ENCODE data around the gene TARDBP. TPM values are rescaled to one million over a fixed set of nuclear protein-coding genes. Genes with fewer than 3 reads are reported as not detected.
"Not testable (repeated sequence)": the region's sequence is repeated elsewhere in the genome, so short reads cannot be mapped to it uniquely, and the experiment has no call there.

The TARDBP gene
- total and polyA plus RNA-seq, 5 donors from 2014 or later: 65.1 to 132 (median 79.3) TPM

DNA sequence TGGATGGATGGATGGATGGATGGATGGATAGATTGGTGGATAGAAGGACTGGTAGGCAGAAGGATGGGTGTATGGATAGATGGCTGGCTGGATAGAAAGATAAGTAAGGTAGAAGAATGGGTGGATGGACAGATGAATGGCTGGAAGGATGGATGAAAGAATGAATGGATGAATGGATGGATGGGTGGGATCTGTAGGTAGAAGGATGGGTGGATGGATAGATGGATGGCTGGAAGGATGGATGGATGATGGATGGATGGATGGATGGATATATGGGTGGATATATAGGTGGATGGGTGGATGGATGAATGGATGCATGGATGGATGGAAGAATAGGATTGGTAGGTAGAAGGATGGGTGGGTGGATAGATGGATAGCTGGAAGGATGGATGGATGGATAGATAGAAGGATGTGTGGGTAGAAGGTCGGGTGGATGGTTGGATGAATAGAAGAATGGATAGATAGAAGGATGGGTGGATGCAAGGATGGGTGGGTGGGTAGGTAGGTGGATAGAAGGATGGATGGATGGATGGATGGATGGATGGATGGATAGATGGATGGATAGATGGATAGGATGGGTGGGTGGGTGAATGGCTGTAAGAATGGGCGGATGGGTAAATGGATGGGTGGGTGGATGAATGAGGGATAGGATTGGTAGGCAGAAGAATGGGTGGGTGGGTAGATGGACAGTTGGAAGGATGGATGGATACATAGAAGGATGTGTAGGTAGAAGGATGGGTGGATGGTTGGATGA, 27.1 kb downstream of the TARDBP start:
- peaks cover 2% of the 10 kb centered on the region for H3K27me3 ChIP-seq (ENCODE audit: control insufficient read depth, insufficient read depth, low read length)
- no peaks in the 10 kb centered on the region for H3K36me3 Mint-ChIP-seq
- no peaks in the 10 kb centered on the region for H3K36me3 ChIP-seq (ENCODE audit: control insufficient read depth, insufficient read depth, low read length)
- H3K9me3 Mint-ChIP-seq: no peaks in the 10 kb centered on the region
- H3K9me3 ChIP-seq (ENCODE audit: control insufficient read depth in 2 of 2, low read length in 2 of 2): no peaks in the 10 kb centered on the region
- H3K4me3 ChIP-seq (ENCODE audit: low read depth, low read length): no peak overlapping the region
- no peaks in the 10 kb centered on the region for H3K4me1 ChIP-seq (ENCODE audit: control insufficient read depth, insufficient read depth, low read length, poor library complexity, severe bottlenecking)
- ATAC-seq (ENCODE audit: low read depth in 2 of 2) (no peak), DNase-seq (no peak)
- no peak overlapping the region for H3K4me3 Mint-ChIP-seq
- no peak overlapping the region for H3K27ac Mint-ChIP-seq
- H3K4me1 Mint-ChIP-seq: peaks cover 5 to 7% (median 6%) of the 10 kb centered on the region in 4 donors
- peaks cover 8% of the 10 kb centered on the region for H3K27me3 Mint-ChIP-seq
- H3K27ac ChIP-seq (ENCODE audit: insufficient read depth, low read length, poor library complexity, severe bottlenecking): no peak overlapping the region

DNA sequence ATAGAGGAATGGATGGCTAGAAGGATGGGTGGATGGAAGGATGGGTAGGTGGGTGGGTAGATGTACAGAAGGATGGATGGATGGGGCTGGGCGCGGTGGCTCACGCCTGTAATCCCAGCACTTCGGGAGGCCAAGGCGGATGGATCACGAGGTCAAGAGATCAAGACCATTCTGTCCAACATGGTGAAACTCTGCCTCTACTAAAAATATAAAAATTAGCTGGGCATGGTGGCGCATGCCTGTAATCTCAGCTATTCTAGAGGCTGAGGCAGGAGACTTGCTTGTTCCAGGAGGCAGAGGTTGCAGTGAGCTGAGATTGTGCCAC, 27.6 kb downstream of the TARDBP start:
- not testable (repeated sequence) for H3K4me1 Mint-ChIP-seq; H3K27me3 Mint-ChIP-seq; H3K27me3 ChIP-seq (ENCODE audit: control insufficient read depth, insufficient read depth, low read length); H3K4me3 ChIP-seq (ENCODE audit: low read depth, low read length); DNase-seq; H3K27ac ChIP-seq (ENCODE audit: insufficient read depth, low read length, poor library complexity, severe bottlenecking); H3K27ac Mint-ChIP-seq; H3K36me3 Mint-ChIP-seq; H3K36me3 ChIP-seq (ENCODE audit: control insufficient read depth, insufficient read depth, low read length); ATAC-seq (ENCODE audit: low read depth in 2 of 2); H3K9me3 Mint-ChIP-seq; H3K9me3 ChIP-seq (ENCODE audit: control insufficient read depth in 2 of 2, low read length in 2 of 2); H3K4me3 Mint-ChIP-seq; H3K4me1 ChIP-seq (ENCODE audit: control insufficient read depth, insufficient read depth, low read length, poor library complexity, severe bottlenecking)

DNA sequence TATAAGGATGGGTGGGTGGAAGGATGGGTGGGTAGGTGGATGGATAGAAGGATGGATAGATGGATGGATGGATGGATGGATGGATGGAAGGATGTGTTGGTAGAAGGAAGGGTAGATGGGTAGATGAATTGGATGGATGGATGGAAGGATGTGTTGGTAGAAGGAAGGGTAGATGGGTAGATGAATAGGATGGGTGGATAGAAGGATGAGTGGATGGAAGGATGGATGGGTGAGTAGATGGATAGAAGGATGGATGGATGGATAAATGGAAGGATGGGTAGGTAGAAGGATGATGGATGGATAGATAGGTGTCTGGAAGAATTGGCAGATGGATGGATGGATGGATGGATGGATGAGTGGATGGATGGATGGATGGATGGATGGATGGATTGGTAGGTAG, 28.6 kb downstream of the TARDBP start:
- H3K36me3 ChIP-seq (ENCODE audit: control insufficient read depth, insufficient read depth, low read length): no peaks in the 10 kb centered on the region
- no peak overlapping the region for H3K27ac Mint-ChIP-seq
- H3K4me1 ChIP-seq (ENCODE audit: control insufficient read depth, insufficient read depth, low read length, poor library complexity, severe bottlenecking): no peaks in the 10 kb centered on the region
- H3K27me3 Mint-ChIP-seq: peaks cover 12% of the 10 kb centered on the region
- H3K4me3 Mint-ChIP-seq: no peak overlapping the region
- no peaks in the 10 kb centered on the region for H3K9me3 ChIP-seq (ENCODE audit: control insufficient read depth in 2 of 2, low read length in 2 of 2)
- peaks cover 2% of the 10 kb centered on the region for H3K27me3 ChIP-seq (ENCODE audit: control insufficient read depth, insufficient read depth, low read length)
- ATAC-seq (ENCODE audit: low read depth in 2 of 2) (no peak), DNase-seq (no peak)
- H3K4me3 ChIP-seq (ENCODE audit: low read depth, low read length): no peak overlapping the region
- no peaks in the 10 kb centered on the region for H3K9me3 Mint-ChIP-seq
- H3K4me1 Mint-ChIP-seq: peaks cover 5 to 7% (median 6%) of the 10 kb centered on the region in 4 donors
- no peak overlapping the region for H3K27ac ChIP-seq (ENCODE audit: insufficient read depth, low read length, poor library complexity, severe bottlenecking)
- no peaks in the 10 kb centered on the region for H3K36me3 Mint-ChIP-seq

DNA sequence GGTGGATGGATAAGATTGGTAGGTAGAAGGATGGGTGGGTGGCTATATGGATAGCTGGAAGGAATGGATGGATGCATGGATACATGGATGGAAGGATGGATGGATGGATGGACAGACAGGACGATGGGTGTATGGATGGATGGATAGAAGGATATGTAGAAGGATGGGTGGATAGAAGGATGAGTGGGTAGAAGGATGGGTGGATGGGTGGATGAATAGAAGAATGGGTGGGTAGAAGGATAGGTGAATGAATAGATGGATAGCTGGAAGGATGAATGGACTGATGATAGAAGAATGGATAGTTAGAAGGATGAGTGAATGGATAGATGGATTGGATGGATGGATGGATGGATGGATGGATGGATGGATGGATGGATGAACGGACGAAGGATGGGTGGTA, 29.6 kb downstream of the TARDBP start:
- Mint-ChIP-seq H3K27me3 (peaks cover 12% of the 10 kb centered on the region), H3K9me3 (no peaks in the 10 kb centered on the region), H3K36me3 (no peaks in the 10 kb centered on the region), H3K27ac (no peak overlapping the region), H3K4me1 (peaks cover 5 to 7% (median 6%) of the 10 kb centered on the region in 4 donors), H3K4me3 (no peak overlapping the region)
- ATAC-seq (ENCODE audit: low read depth in 2 of 2) (no peak), DNase-seq (no peak)
- Histone ChIP-seq H3K36me3 (ENCODE audit: control insufficient read depth, insufficient read depth, low read length) (no peaks in the 10 kb centered on the region), H3K4me3 (ENCODE audit: low read depth, low read length) (no peak overlapping the region), H3K9me3 (ENCODE audit: control insufficient read depth in 2 of 2, low read length in 2 of 2) (no peaks in the 10 kb centered on the region), H3K27ac (ENCODE audit: insufficient read depth, low read length, poor library complexity, severe bottlenecking) (no peak overlapping the region), H3K4me1 (ENCODE audit: control insufficient read depth, insufficient read depth, low read length, poor library complexity, severe bottlenecking) (no peaks in the 10 kb centered on the region), H3K27me3 (ENCODE audit: control insufficient read depth, insufficient read depth, low read length) (peaks cover 2% of the 10 kb centered on the region)

DNA sequence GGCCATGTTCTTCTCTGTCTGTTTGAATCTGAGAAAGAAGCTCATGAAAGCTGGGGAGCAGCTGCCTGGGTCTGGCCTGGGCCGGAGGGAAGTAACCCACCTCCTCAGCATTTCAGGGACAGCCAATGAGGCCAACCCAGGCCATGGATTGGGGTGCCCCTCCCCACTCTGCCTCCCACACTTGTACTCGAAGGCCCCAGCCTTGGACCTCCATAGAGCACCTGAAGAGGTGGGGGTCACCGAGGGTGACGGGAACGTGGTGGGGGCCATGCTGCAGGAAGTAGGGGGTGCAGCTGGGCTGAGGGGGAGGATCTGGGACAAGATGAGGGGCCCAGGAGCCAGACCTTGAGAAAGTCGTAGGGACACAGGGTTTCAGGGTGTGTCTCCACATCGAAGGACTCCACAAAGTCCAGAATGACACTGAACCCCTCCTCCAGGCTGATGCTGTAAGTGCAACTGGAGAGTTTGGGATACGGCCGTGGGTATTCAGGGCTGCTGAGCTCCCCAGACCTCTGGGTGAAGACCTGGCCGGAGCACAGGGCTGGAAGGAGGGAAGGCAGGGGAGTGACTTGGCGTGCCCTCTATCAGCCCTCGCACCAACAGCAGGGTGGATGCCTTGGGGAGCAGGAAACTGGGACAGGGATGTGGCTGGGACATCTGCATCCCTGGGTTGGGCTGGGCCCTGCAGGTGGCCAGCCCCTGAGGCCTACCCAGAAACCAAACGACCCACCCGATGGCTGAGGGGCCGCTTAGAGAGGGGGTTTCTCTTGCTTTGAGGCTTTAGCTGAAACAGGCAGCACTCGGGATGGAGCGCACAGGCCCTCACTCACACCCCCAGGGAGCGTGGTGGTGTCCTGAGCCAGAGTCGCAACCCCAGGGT, 30.8 kb downstream of the TARDBP start:
- Histone ChIP-seq H3K4me3 (ENCODE audit: low read depth, low read length) (no peak overlapping the region), H3K36me3 (ENCODE audit: control insufficient read depth, insufficient read depth, low read length) (no peaks in the 10 kb centered on the region), H3K4me1 (ENCODE audit: control insufficient read depth, insufficient read depth, low read length, poor library complexity, severe bottlenecking) (no peaks in the 10 kb centered on the region), H3K9me3 (ENCODE audit: control insufficient read depth in 2 of 2, low read length in 2 of 2) (no peaks in the 10 kb centered on the region), H3K27ac (ENCODE audit: insufficient read depth, low read length, poor library complexity, severe bottlenecking) (no peak overlapping the region), H3K27me3 (ENCODE audit: control insufficient read depth, insufficient read depth, low read length) (peaks cover 2% of the 10 kb centered on the region)
- H3K4me1 Mint-ChIP-seq: no peaks in the 10 kb centered on the region
- no peak for DNase-seq
- no peak overlapping the region for H3K27ac Mint-ChIP-seq
- peaks cover 4% of the 10 kb centered on the region for H3K27me3 Mint-ChIP-seq
- H3K36me3 Mint-ChIP-seq: no peaks in the 10 kb centered on the region
- no peaks in the 10 kb centered on the region for H3K9me3 Mint-ChIP-seq
- no peak for ATAC-seq (ENCODE audit: low read depth in 2 of 2)
- H3K4me3 Mint-ChIP-seq: no peak overlapping the region

DNA sequence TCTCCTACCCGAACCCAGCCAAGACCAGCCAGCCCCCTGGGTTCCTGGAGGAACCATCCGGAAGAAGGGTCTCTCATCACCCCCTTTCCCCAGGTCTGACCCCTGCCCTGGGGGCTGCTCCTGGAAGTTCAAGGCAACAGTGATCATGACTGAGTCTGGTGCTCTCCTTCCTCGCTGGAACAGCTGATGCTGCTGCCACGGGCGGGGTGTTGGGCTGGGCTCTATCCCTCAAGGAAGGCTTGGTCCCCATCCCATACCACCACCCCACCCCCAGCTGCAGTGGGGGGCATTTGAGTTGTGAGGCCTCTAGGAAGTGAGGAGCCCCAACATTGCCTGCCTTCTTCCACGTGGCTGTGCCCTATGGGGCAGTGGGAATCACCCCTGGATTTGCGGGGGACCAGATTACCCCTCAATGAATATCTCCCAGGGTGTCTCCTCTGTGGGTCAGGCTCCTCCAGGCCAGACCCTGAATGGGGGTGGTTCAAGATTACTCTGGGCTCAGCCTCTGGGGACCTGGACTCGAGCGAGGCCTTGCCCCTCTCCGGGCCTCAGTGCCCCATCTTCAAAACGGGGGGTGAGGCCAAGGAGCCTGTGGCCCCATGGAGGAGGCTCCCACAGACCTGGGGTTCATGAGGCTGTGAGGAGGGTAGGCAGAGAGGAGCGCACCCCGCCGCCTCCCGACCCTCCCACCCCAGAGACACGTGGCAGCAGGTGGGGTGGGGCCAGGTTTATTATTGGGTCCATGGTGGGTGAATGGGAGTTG, 31.8 kb downstream of the TARDBP start:
- H3K9me3 Mint-ChIP-seq: no peaks in the 10 kb centered on the region

DNA sequence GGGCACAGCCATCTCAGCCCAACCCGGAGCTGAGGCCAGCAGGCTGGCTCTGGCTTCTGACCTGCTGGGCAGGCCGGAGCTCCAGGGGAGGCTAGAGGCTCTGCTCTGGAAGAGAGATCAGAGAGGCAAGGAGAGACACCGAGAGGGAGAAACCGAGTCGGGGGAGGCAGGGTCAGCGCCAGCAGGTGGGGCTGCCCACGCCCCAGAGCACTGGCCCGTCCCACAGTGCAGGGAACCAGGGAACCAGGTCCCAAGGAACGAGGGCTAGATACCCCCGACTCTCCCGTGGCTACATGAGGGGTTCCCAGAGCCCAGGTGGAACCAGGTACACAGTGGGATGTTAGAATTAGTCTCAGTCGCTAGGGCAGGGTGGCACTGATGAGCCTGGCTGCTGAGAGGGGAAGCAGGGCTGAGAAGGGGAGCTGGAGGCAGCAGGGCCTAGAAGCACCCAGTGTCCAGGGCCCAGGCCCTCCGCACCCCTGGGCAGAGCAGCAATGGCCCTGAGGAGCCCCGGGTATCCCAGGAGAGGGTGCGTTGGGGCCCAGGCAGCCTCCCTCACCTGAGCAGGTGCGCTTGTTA, 32.5 kb downstream of the TARDBP start:
- H3K36me3 Mint-ChIP-seq: no peaks in the 10 kb centered on the region
- Histone ChIP-seq H3K9me3 (ENCODE audit: control insufficient read depth in 2 of 2, low read length in 2 of 2) (no peaks in the 10 kb centered on the region), H3K4me3 (ENCODE audit: low read depth, low read length) (no peak overlapping the region), H3K36me3 (ENCODE audit: control insufficient read depth, insufficient read depth, low read length) (no peaks in the 10 kb centered on the region), H3K4me1 (ENCODE audit: control insufficient read depth, insufficient read depth, low read length, poor library complexity, severe bottlenecking) (no peaks in the 10 kb centered on the region), H3K27me3 (ENCODE audit: control insufficient read depth, insufficient read depth, low read length) (no peaks in the 10 kb centered on the region), H3K27ac (ENCODE audit: insufficient read depth, low read length, poor library complexity, severe bottlenecking) (no peak overlapping the region)
- peaks cover 4% of the 10 kb centered on the region for H3K27me3 Mint-ChIP-seq
- no peak overlapping the region for H3K4me3 Mint-ChIP-seq
- ATAC-seq (ENCODE audit: low read depth in 2 of 2) (no peak), DNase-seq (no peak)
- H3K4me1 Mint-ChIP-seq: no peaks in the 10 kb centered on the region
- H3K9me3 Mint-ChIP-seq: no peaks in the 10 kb centered on the region
- no peak overlapping the region for H3K27ac Mint-ChIP-seq

More for the DNA sequence above, 31.8 kb downstream of the TARDBP start:
- Histone ChIP-seq H3K36me3 (ENCODE audit: control insufficient read depth, insufficient read depth, low read length) (no peaks in the 10 kb centered on the region), H3K27me3 (ENCODE audit: control insufficient read depth, insufficient read depth, low read length) (no peaks in the 10 kb centered on the region), H3K4me3 (ENCODE audit: low read depth, low read length) (no peak overlapping the region), H3K9me3 (ENCODE audit: control insufficient read depth in 2 of 2, low read length in 2 of 2) (no peaks in the 10 kb centered on the region), H3K4me1 (ENCODE audit: control insufficient read depth, insufficient read depth, low read length, poor library complexity, severe bottlenecking) (no peaks in the 10 kb centered on the region), H3K27ac (ENCODE audit: insufficient read depth, low read length, poor library complexity, severe bottlenecking) (no peak overlapping the region)
- no peaks in the 10 kb centered on the region for H3K4me1 Mint-ChIP-seq
- ATAC-seq (ENCODE audit: low read depth in 2 of 2) (no peak), DNase-seq (no peak)
- H3K4me3 Mint-ChIP-seq: no peak overlapping the region
- no peak overlapping the region for H3K27ac Mint-ChIP-seq
- no peaks in the 10 kb centered on the region for H3K36me3 Mint-ChIP-seq
- peaks cover 4% of the 10 kb centered on the region for H3K27me3 Mint-ChIP-seq
